Breast epithelium (tissue), 3 donors: ENCODE data around the gene HIP1R.
A peak's percentile ranks its signal among the peaks of the same experiment; 100 is the strongest.

Source experiments
- CTCF ChIP-seq, 3 donors: fragments of 450-650 bp; IDR thresholded peaks; one replicate each; pipeline ENCODE4 v1.5.1; 2016 to 2017; ENCODE audit warnings: antibody characterized with exemption in 3 of 3, mild to moderate bottlenecking in 3 of 3, moderate library complexity in 3 of 3
- POLR2A ChIP-seq: fragments of 450-650 bp; IDR thresholded peaks from one replicate; pipeline ENCODE4 v1.6.1; 2016; ENCODE audit warnings: antibody characterized with exemption, mild to moderate bottlenecking, moderate library complexity
- POLR2AphosphoS5 ChIP-seq, 3 donors: sonication (generic); formaldehyde crosslinking; IDR thresholded peaks; one replicate each; pipeline ENCODE4 v1.6.1; 2017; ENCODE audit warnings: antibody characterized with exemption in 3 of 3

DNA sequence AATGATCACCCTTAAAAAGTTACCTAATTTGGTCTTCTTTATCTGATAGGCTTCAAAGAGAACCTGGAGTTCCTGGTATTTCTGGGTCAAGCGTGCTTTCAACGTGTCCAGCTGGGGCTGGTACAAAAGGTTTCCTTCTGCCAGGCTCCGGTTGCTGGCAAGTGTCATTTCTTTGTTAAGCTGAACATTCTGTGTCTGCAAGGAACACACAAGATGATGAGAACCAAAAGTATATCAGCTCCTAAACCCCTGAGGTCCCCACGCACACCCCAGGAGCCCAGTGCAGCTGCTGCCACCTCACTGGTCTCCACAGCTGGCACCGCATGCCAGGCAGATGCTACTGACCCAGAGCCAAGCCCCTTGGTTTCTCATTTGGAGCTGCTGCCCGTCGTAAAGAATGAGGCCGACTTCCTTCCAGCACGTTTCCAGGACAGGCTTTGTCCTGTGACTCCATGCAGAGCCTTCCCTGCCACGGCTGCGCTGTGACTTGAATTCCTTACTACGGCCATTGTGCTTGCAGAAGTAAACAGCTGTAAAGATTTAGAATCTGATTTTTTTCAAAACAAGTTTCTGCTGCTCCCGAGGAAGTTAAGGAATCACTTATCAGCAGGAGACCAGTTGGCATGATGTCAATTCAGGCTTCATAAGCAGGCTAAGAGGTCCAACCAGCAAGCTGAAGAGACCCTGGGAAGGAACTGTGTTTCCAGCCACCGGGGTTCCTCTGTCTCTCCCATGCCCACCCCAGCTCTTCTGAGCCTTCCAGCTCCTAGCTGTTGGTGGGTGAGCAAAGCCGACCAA is 35.8 kb downstream of the HIP1R start:
- no peak for TF ChIP-seq CTCF (IDR thresholded peaks at IDR 0.05)
- no peak for TF ChIP-seq POLR2A
- peak; percentile 35 to 45 (median 44) for TF ChIP-seq POLR2AphosphoS5 (IDR thresholded peaks at IDR 0.05)
